HepG2 (cell line): ENCODE results near the gene STEAP1B. TPM values are rescaled to one million over a fixed set of nuclear protein-coding genes. Genes with fewer than 3 reads are reported as not detected.

ENCODE experiments used
- ADNP ChIP-seq: sonication (generic); formaldehyde crosslinking; IDR thresholded peaks from 2 replicates; pipeline ENCODE4 v1.4.0; 2020; ENCODE audit warnings: missing genetic modification reagents
- ARID5B ChIP-seq: IDR thresholded peaks from 2 replicates; pipeline ENCODE4 v1.4.0; 2020; ENCODE audit warnings: mild to moderate bottlenecking, missing genetic modification reagents
- CHD4 ChIP-seq: fragments of 200-600 bp; sonication (generic); IDR thresholded peaks from 2 replicates; pipeline ENCODE4 v1.7.0; 2017; ENCODE audit warnings: mild to moderate bottlenecking, low read length, borderline replicate concordance
- GTF2F1 ChIP-seq: fragments of 150-350 bp; IDR thresholded peaks from 2 replicates; pipeline ENCODE4 v1.6.1; 2014; ENCODE audit warnings: low read length
- MTF1 ChIP-seq: sonication (generic); formaldehyde crosslinking; IDR thresholded peaks from 2 replicates; pipeline ENCODE4 v1.5.0; 2020; ENCODE audit warnings: missing genetic modification reagents
- NCOR1 ChIP-seq: fragments of 200-600 bp; sonication (generic); IDR thresholded peaks from 2 replicates; pipeline ENCODE4 v1.7.0; 2017; ENCODE audit warnings: antibody characterized with exemption, low read length, borderline replicate concordance
- NR2F6 ChIP-seq, 2 experiments: IDR thresholded peaks; 2 replicates each; pipeline ENCODE4 v1.6.1; 2016; ENCODE audit warnings: antibody characterized with exemption in 1 of 2, mild to moderate bottlenecking in 1 of 2
- POLR2AphosphoS2 ChIP-seq: IDR thresholded peaks from 2 replicates; pipeline ENCODE4 v1.6.1; 2011; ENCODE audit warnings: low read depth, low read length, improper control_type of control experiment
- RORA ChIP-seq: sonication (generic); formaldehyde crosslinking; IDR thresholded peaks from 2 replicates; pipeline ENCODE4 v1.5.0; 2020; ENCODE audit warnings: mild to moderate bottlenecking, missing genetic modification reagents, moderate library complexity
- SUZ12 ChIP-seq: fragments of 150-350 bp; IDR thresholded peaks from 2 replicates; pipeline ENCODE4 v1.6.1; 2014; ENCODE audit warnings: low read depth, low read length
- ZBTB42 ChIP-seq: sonication (generic); formaldehyde crosslinking; IDR thresholded peaks from 2 replicates; pipeline ENCODE4 v1.5.0; 2020; ENCODE audit warnings: mild to moderate bottlenecking, missing genetic modification reagents
- ZFY ChIP-seq: sonication (generic); formaldehyde crosslinking; IDR thresholded peaks from 2 replicates; pipeline ENCODE4 v1.4.0; 2020; ENCODE audit warnings: missing genetic modification reagents
- ZKSCAN1 ChIP-seq: fragments of 150-350 bp; IDR thresholded peaks from 2 replicates; pipeline ENCODE4 v1.6.1; 2014; ENCODE audit warnings: low read length
- ZNF251 ChIP-seq: sonication (generic); formaldehyde crosslinking; IDR thresholded peaks from 2 replicates; pipeline ENCODE4 v1.9.0; 2021; ENCODE audit warnings: mild to moderate bottlenecking, missing genetic modification reagents
- ZNF264 ChIP-seq: sonication (generic); formaldehyde crosslinking; IDR thresholded peaks from 2 replicates; pipeline ENCODE4 v1.4.0; 2020; ENCODE audit warnings: missing genetic modification reagents
- polyA plus RNA-seq, 8 experiments: library from polyadenylated mRNA; depleted of rRNA in 3 of 8; stranded (reverse) in 7 of 8; unstranded in 1 of 8; fragments of >200 nt; fragmentation: Illumina TruSeq in 4 of 8; extraction: Trizol in 4 of 8; gene quantifications; 2 replicates each; pipeline versions ENCODE4 v1.2.1 to v1.2.3, GENCODE V29; 2011 to 2016; ENCODE audit warnings: low read depth in 4 of 8, missing spikeins in 1 of 8, mixed read lengths in 1 of 8; ENCODE audit not compliant: insufficient read depth in 1 of 8
- total RNA-seq, 5 experiments: library from RNA; depleted of rRNA; stranded (reverse); fragments of >200 nt; fragmentation: Illumina TruSeq; extraction: Trizol; gene quantifications; 2 replicates each; pipeline ENCODE4 v1.2.3, GENCODE V29; 2016; ENCODE audit warnings: low read depth in 1 of 5
- TF ChIP-seq, protein P1 (sequence below): sonication (generic); IDR thresholded peaks from 2 replicates; pipeline ENCODE4 v1.6.1; 2016; ENCODE audit warnings: low read depth, borderline replicate concordance
- TF ChIP-seq, protein P2 (sequence below): sonication (generic); formaldehyde crosslinking; conservative IDR thresholded peaks from 2 replicates; pipeline ENCODE4 v1.4.0; 2020; ENCODE audit warnings: missing genetic modification reagents
- TF ChIP-seq, protein P3 (sequence below): sonication (generic); formaldehyde crosslinking; IDR thresholded peaks from 2 replicates; pipeline ENCODE4 v1.4.0; 2020; ENCODE audit warnings: missing genetic modification reagents

Gene STEAP1B
- total and polyA plus RNA-seq, 2 of the 13 experiments (the other 11 are each of a cell fraction or from before 2014, with no cell fraction given), result not detected

DNA sequence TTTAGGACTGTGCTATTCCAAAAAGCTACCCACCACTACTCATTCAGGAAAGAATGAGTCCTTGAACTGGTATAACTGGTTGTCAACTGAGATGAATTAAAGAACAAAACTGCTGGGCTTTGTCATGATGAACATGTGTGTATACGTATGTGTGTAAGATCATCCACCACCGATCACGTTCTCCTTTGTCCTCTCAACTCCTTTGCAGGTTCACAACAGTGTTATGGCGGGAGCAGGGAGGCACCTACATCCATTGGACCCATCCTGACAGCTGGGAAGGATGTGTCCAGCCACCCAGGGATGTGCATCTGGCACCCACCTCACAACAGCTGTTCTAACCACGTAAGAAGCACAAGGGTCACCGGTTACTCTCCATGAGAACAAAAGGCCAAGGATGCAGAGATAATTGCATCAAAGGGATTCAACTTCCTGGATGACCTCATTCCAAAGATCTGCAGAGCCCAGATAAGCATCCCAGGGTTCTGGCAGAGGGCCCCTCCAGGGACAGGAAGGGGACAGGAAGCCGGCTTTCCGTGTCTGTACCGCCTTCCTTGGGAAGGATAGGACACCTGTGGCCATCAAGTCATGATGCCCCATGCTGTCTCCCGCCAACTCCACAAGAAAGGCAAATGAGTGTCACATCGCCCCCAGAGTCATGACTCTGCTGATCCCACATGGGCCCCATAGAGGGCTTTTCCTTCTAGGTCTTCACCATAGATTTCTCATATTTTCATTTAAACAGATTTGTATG, 66.1 kb downstream of the STEAP1B start (continued):
- TF ChIP-seq, protein P1, sequence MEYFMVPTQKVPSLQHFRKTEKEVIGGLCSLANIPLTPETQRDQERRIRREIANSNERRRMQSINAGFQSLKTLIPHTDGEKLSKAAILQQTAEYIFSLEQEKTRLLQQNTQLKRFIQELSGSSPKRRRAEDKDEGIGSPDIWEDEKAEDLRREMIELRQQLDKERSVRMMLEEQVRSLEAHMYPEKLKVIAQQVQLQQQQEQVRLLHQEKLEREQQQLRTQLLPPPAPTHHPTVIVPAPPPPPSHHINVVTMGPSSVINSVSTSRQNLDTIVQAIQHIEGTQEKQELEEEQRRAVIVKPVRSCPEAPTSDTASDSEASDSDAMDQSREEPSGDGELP, result peak; percentile 99
- no peak for TF ChIP-seq POLR2AphosphoS2
- TF ChIP-seq SUZ12, result no peak
- TF ChIP-seq, protein P2, sequence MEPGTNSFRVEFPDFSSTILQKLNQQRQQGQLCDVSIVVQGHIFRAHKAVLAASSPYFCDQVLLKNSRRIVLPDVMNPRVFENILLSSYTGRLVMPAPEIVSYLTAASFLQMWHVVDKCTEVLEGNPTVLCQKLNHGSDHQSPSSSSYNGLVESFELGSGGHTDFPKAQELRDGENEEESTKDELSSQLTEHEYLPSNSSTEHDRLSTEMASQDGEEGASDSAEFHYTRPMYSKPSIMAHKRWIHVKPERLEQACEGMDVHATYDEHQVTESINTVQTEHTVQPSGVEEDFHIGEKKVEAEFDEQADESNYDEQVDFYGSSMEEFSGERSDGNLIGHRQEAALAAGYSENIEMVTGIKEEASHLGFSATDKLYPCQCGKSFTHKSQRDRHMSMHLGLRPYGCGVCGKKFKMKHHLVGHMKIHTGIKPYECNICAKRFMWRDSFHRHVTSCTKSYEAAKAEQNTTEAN (CRISPR knock-in tag), result peak; percentile 72; the same call in 1 of the 2 replicates
- TF ChIP-seq NR2F6 (IDR thresholded peaks at IDR 0.05), result peak; percentile 89
- peak; percentile 96 for TF ChIP-seq NR2F6 (CRISPR knock-in tag; IDR thresholded peaks at IDR 0.05)
- no peak for TF ChIP-seq RORA (CRISPR knock-in tag)
- TF ChIP-seq ZFY, result no peak
- peak; percentile 52; the same call in 1 of the 2 replicates for TF ChIP-seq CHD4
- TF ChIP-seq ADNP, result no peak
- TF ChIP-seq ZKSCAN1, result no peak
- peak; percentile 67; the same call in 1 of the 2 replicates for TF ChIP-seq NCOR1
- TF ChIP-seq MTF1 (CRISPR knock-in tag), result no peak
- TF ChIP-seq ZBTB42 (CRISPR knock-in tag), result peak; percentile 92; the same call in 1 of the 2 replicates
- no peak for TF ChIP-seq ZNF251
- no peak; the same call in 1 of the 2 replicates for TF ChIP-seq ZNF264 (CRISPR knock-in tag)
- TF ChIP-seq, protein P3, sequence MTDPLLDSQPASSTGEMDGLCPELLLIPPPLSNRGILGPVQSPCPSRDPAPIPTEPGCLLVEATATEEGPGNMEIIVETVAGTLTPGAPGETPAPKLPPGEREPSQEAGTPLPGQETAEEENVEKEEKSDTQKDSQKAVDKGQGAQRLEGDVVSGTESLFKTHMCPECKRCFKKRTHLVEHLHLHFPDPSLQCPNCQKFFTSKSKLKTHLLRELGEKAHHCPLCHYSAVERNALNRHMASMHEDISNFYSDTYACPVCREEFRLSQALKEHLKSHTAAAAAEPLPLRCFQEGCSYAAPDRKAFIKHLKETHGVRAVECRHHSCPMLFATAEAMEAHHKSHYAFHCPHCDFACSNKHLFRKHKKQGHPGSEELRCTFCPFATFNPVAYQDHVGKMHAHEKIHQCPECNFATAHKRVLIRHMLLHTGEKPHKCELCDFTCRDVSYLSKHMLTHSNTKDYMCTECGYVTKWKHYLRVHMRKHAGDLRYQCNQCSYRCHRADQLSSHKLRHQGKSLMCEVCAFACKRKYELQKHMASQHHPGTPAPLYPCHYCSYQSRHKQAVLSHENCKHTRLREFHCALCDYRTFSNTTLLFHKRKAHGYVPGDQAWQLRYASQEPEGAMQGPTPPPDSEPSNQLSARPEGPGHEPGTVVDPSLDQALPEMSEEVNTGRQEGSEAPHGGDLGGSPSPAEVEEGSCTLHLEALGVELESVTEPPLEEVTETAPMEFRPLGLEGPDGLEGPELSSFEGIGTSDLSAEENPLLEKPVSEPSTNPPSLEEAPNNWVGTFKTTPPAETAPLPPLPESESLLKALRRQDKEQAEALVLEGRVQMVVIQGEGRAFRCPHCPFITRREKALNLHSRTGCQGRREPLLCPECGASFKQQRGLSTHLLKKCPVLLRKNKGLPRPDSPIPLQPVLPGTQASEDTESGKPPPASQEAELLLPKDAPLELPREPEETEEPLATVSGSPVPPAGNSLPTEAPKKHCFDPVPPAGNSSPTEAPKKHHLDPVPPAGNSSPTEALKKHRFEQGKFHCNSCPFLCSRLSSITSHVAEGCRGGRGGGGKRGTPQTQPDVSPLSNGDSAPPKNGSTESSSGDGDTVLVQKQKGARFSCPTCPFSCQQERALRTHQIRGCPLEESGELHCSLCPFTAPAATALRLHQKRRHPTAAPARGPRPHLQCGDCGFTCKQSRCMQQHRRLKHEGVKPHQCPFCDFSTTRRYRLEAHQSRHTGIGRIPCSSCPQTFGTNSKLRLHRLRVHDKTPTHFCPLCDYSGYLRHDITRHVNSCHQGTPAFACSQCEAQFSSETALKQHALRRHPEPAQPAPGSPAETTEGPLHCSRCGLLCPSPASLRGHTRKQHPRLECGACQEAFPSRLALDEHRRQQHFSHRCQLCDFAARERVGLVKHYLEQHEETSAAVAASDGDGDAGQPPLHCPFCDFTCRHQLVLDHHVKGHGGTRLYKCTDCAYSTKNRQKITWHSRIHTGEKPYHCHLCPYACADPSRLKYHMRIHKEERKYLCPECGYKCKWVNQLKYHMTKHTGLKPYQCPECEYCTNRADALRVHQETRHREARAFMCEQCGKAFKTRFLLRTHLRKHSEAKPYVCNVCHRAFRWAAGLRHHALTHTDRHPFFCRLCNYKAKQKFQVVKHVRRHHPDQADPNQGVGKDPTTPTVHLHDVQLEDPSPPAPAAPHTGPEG (CRISPR knock-in tag), result no peak
- no peak for TF ChIP-seq GTF2F1
- TF ChIP-seq ARID5B (CRISPR knock-in tag), result peak; percentile 97
